ENCODE results near the gene DLG2. TPM values are rescaled to one million over a fixed set of nuclear protein-coding genes. Genes with fewer than 3 reads are reported as not detected.

The DLG2 gene
- total and polyA plus RNA-seq, 2 of the 4 experiments (the other 2 are of a cell fraction), result 0.31 to 0.36 TPM

DNA sequence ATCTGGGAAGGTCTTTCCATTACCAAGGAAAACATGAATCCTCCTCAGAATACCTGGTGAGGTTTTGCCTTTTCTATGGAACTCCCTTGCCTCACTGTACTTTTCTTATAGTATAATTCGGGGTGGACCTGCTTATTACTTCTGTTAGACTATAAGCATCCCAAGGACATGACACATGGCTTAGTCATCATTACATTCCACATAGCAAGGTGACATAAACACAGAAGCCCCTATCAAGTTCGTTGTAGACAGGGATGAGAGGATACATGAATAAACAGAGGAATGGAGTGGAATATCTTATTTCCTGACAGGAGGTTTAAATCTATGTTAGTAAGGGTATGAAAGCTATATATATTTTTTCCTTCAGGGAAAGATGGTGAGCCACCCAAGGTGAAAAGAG is 1808.8 kb downstream of the DLG2 start:
- peak overlapping the region; percentile 40; the same call in 1 of the 2 replicates for H2BK20ac ChIP-seq (ENCODE audit: low read depth, low read length)
- no peaks in the 10 kb centered on the region for H3K79me1 ChIP-seq (ENCODE audit: low read depth in 1 of 2, low read length in 2 of 2)
- no peak overlapping the region for H3K9ac ChIP-seq (ENCODE audit: low read depth, low read length)
- no peaks in the 10 kb centered on the region; the same call in 1 of the 2 replicates for H3K4me1 ChIP-seq (ENCODE audit: control insufficient read depth, insufficient read depth, low read length)
- H3K27ac ChIP-seq (ENCODE audit: insufficient read depth, low read length), result no peak overlapping the region
- no peak overlapping the region; the same call in 1 of the 2 replicates for H3K14ac ChIP-seq (replicated peaks; ENCODE audit: low read depth, low read length)
- no peak overlapping the region for H2BK5ac ChIP-seq (ENCODE audit: low read depth, low read length, poor library complexity, severe bottlenecking)
- peak overlapping the region; percentile 8; the same call in 1 of the 2 replicates for H3K4ac ChIP-seq (ENCODE audit: low read depth, low read length)
- no peak overlapping the region for H4K5ac ChIP-seq (ENCODE audit: low read depth, low read length)
- DNase-seq (peak; percentile 69), ATAC-seq (ENCODE audit: low read depth) (peak; percentile 47)
- in situ Hi-C loops (cut with MboI; ENCODE audit: low sequenced_read_pairs), result loop anchor here (5.0 to 25.0 kb wide), 4 partner anchors 294 to 1131 kb away; partner anchors contain the start of genes DDIAS and PRCP
- no peak overlapping the region for H2AK9ac ChIP-seq (replicated peaks; ENCODE audit: low read depth, low read length, poor library complexity)
- H4K20me1 ChIP-seq (ENCODE audit: insufficient read depth, low read length), result no peaks in the 10 kb centered on the region
- no CpG with 5 or more reads among the region's 2 CpGs for WGBS, 2 experiments (ENCODE audit: extremely low coverage in 2 of 2, insufficient read length in 1 of 2)
- H3K9me1 ChIP-seq (ENCODE audit: insufficient read depth, low read length), result peaks cover 7% of the 10 kb centered on the region
- H4K8ac ChIP-seq (ENCODE audit: low read depth in 2 of 2, low read length in 2 of 2), result no peak overlapping the region
- dilution Hi-C loops (cut with HindIII; ENCODE audit: low sequenced_read_pairs, unreplicated experiment), result no loop called here
- no peak overlapping the region for H3K4me3 ChIP-seq (ENCODE audit: insufficient read depth, low read depth, low read length)
- H3K9me3 ChIP-seq (ENCODE audit: control insufficient read depth, insufficient read depth, low read length), result no peaks in the 10 kb centered on the region
- peak overlapping the region; percentile 61 for H2BK120ac ChIP-seq (ENCODE audit: low read depth, low read length)
- H3K36me3 ChIP-seq (ENCODE audit: control insufficient read depth, insufficient read depth, low read length), result no peaks in the 10 kb centered on the region
- intact Hi-C loops (cut with micrococcal nuclease), result loop anchor here (2.0 to 5.0 kb wide), 2 partner anchors 298 to 911 kb away; no protein-coding TSS in a partner anchor
- H3K4me2 ChIP-seq (ENCODE audit: low read depth, low read length), result no peak overlapping the region
- no peak overlapping the region for H2AK5ac ChIP-seq (ENCODE audit: low read depth, low read length)
- H3K56ac ChIP-seq (ENCODE audit: extremely low read depth, insufficient read depth, low read length), result no peak overlapping the region
- H3K27me3 ChIP-seq (ENCODE audit: control insufficient read depth, insufficient read depth, low read length), result no peaks in the 10 kb centered on the region
- TF ChIP-seq, protein P1, sequence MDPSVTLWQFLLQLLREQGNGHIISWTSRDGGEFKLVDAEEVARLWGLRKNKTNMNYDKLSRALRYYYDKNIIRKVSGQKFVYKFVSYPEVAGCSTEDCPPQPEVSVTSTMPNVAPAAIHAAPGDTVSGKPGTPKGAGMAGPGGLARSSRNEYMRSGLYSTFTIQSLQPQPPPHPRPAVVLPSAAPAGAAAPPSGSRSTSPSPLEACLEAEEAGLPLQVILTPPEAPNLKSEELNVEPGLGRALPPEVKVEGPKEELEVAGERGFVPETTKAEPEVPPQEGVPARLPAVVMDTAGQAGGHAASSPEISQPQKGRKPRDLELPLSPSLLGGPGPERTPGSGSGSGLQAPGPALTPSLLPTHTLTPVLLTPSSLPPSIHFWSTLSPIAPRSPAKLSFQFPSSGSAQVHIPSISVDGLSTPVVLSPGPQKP (IDR thresholded peaks at IDR 0.05; ENCODE audit: borderline replicate concordance, low read depth, low read length), result no peak
- 0 out of 2 replicates have a peak, but pooled peaks have one; percentile 27 for TF ChIP-seq FOS (IDR thresholded peaks at IDR 0.05; ENCODE audit: low read depth, low read length)
- no peak overlapping the region for H3K18ac ChIP-seq (ENCODE audit: low read depth, low read length)
- H3K23ac ChIP-seq (ENCODE audit: low read depth, low read length), result no peak overlapping the region
- peak overlapping the region; percentile 29; the same call in 1 of the 3 replicates for H2BK15ac ChIP-seq (ENCODE audit: low read depth, low read length)
- ChIA-PET POLR2A (ENCODE audit: unreplicated experiment) (no interaction called here), CTCF (interaction anchor here (0.6 to 1.2 kb wide), 2 partner anchors 43 to 506 kb away, joined by 3 read pairs; no protein-coding TSS in a partner anchor)
- H2AFZ ChIP-seq (replicated peaks; ENCODE audit: low read length, poor library complexity), result no peak overlapping the region
- no peak overlapping the region for H4K91ac ChIP-seq (ENCODE audit: insufficient read depth, low read depth, low read length)
- BruUV-seq (replicated peaks), result no TSS peak

All from IMR-90 (cell line).